ENCODE measurements around the gene MYPOP. TPM values are rescaled to one million over a fixed set of nuclear protein-coding genes. Genes with fewer than 3 reads are reported as not detected.

MYPOP gene
- total and polyA plus RNA-seq, 2 of the 13 experiments (the other 11 are each of a cell fraction or from before 2014, with no cell fraction given), result 2.3 to 2.7 TPM

GRCh38 chr19:45882652-45883585 lies 19.5 kb downstream of the MYPOP start (continued):
- no peak for TF ChIP-seq ZNF142 (CRISPR knock-in tag; IDR thresholded peaks at IDR 0.05)
- peak; percentile 64; the same call in 1 of the 2 replicates for TF ChIP-seq PITX1 (CRISPR knock-in tag; IDR thresholded peaks at IDR 0.05)
- TF ChIP-seq NFE2 (CRISPR knock-in tag; IDR thresholded peaks at IDR 0.05), result 0 out of 2 replicates have a peak, but pooled peaks have one; percentile 3
- no peak; the same call in 1 of the 2 replicates for TF ChIP-seq IRX3 (CRISPR knock-in tag; IDR thresholded peaks at IDR 0.05; ENCODE audit: borderline replicate concordance, low read depth)
- no peak for TF ChIP-seq PREB (CRISPR knock-in tag; IDR thresholded peaks at IDR 0.05)
- peak; percentile 21; the same call in 1 of the 2 replicates for TF ChIP-seq DMTF1 (CRISPR knock-in tag; IDR thresholded peaks at IDR 0.05)
- no peak for TF ChIP-seq LBX2 (CRISPR knock-in tag; IDR thresholded peaks at IDR 0.05; ENCODE audit: borderline replicate concordance)
- TF ChIP-seq REXO4 (CRISPR knock-in tag; IDR thresholded peaks at IDR 0.05; ENCODE audit: borderline replicate concordance), result no peak
- TF ChIP-seq ISX (CRISPR knock-in tag; conservative IDR thresholded peaks at IDR 0.05), result no peak
- no peak for TF ChIP-seq ZNF101 (CRISPR knock-in tag; IDR thresholded peaks at IDR 0.05; ENCODE audit: borderline replicate concordance, low read depth)
- TF ChIP-seq ZNF446 (CRISPR knock-in tag; IDR thresholded peaks at IDR 0.05), result no peak
- TF ChIP-seq SRSF1 (optimal IDR thresholded peaks at IDR 0.05; ENCODE audit: low read depth, low read length), result peak; percentile 51
- peak; percentile 53 for TF ChIP-seq ZNF816 (CRISPR knock-in tag; IDR thresholded peaks at IDR 0.05; ENCODE audit: borderline replicate concordance)
